Stimulated activated CD8-positive, alpha-beta memory T cell treated with anti-CD3 and anti-CD28 coated beads, Interleukin-4, amount 100 ng/mL, for 48 hours (primary cell): ENCODE measurements around the gene ING3.

ENCODE experiments used
- DNase-seq: peaks from one replicate; pipeline ENCODE4 v3.0.0-alpha.2; 2020

Gene ING3

GRCh38 chr7:120989257-120990220, 39.0 kb downstream of the ING3 start:
- DNase-seq, result no peak

DNA sequence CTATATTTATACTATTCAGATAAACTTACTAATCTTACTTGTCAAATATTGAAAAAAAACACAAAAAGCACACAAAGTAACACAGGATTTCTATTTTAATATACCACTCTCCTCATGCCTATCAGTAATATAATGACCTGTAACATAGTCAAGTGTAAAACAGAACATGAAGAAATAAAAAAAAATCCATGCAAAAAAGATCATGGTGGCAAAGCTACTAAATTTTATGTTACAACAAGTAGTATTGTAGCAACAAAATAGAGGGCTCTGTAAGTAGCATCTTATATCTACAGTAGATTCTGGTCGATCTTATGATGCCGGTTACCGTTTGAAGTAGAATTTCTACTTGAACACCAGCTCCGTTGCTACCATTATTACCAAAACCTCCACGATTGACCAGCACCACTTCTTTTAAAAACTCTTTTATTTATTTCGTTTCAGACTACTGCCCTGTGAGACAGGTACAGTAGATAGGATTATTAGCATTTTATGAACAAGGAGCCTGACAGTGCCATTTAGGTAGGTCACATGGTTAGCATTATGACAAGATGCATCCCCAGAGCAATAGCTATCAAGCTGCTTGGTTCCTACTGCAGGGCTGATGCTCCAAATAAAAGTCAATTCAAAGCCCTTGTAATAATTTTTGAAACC, 40.0 kb downstream of the ING3 start:
- DNase-seq, result no peak

GRCh38 chr7:120991161-120991560, 40.6 kb downstream of the ING3 start:
- DNase-seq, result no peak

- no peak for DNase-seq
Measured at GRCh38 chr7:120991581-120991980, 41.0 kb downstream of the ING3 start.

DNA sequence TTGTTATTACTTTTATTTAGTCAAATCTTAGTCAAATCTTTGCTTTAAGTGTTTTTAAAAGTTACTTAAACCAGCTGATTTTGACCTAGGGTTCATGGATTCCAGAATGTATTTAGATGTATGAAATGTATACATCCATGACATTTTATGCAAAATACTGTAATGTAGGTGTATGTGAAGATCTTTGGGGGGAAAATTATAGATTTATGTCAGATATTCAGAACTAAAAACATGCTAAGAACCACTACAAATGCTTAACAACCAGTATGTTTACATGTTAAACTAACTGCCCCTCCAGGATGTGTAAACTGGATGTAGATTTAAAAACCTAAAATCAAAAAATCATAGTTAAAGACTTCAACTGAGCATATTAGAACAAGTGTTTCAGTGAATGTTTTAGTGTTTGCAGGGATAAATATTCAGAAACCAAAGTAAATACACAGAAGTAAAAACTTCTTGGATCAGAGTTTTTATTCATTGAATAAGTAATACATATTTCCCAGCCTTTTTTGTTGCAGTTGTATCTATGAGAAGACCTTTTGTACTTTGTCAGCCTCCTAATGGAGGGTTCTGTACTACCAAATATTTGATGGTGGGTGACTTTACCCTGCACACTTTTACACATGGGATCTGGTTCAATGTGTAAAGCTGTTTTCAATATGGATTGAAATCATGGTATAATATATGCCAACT, 41.8 kb downstream of the ING3 start:
- DNase-seq, result no peak

- DNase-seq, result no peak
Measured at GRCh38 chr7:120992965-120993494, 42.5 kb downstream of the ING3 start.

DNA sequence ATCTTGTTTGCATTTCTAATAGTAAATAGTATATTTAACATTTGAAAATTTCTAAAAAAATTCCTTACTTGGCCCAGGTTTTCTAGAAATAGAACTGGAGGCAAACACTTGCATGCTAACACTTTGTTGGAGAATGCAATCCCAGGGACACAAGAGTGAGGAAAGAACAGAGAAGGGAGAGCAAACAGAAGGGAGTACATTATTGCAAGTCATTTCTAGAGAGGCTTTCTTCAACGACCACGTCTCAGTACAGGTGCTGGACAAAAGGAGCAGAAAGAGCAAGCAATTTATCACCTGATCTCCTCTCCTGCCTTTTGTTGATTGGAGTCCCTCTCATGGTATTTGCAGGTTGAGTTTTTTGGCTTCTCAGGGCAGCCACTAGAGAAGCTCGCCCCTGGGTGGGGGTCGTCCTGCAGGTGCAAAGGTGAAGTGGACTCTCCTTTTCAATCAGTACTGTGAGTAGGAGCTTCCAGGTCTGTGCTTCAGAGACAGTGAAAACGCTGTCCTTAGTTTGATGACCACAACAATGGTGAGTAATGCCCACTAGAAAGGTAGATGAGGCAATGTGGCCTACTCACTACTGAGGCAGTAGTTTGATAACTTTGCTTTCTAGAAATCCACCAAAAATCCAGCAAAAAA, 43.1 kb downstream of the ING3 start:
- DNase-seq, result no peak

DNA sequence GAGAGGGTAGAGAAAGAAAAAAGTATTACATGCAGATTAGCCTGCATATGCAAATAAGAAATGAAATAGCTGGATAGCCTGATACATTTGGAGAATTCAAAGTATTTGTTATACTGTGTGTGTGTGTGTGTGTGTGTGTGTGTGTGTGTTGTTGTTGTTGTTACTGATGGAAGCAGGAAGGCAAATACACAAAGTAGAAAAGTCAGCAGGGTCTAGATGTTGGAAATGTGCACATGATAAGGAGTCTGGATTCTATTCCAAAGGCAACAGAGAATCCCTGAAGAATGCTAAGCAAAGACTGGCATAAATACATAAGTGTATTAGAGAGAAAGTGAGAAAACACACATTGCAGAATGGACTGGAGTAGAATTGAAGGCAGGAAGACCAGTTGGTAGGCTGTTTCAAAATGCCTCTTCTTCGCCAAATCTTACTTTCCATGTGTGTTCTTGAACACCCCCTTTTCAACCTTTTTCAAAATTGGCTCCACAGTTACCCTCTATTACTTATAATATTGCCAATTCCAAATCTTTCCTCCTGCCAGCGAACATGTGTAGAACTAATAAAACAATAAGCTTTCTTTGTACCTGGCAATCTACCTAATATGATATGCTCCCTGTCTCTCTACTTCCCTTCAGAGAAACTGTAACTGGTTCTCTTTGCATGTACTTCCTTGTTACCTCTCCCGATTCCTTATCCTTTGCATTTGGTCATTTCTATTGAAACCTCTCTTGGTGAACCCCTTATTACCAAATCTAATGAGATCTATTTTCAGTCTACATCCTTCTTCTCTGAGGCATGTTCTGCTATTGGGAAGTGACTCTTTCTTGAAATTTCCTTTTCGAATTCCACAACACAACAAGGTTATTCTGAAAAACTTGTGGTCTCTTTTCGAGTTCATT, 44.2 kb downstream of the ING3 start:
- DNase-seq, result no peak

- DNase-seq, result no peak
Measured at GRCh38 chr7:120995654-120996053, 45.1 kb downstream of the ING3 start.

- no peak for DNase-seq
Measured at GRCh38 chr7:120996333-120996987, 45.9 kb downstream of the ING3 start.

DNA sequence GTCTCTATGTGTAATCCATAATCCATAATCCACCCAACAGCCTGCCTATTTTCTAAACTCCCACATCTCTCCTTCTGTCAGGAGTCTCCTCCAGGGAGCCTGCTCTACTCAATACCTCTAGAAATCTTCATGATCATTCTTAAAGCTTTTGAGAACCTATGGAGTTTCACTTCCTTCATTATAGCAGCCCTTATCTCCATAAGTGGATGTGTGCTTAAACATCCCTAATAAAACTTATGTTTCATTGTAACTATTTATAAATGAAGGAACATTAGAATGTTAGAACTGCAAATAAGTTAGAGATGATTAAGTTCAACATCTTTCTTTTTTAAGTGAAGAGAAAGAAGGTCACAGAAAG, 46.4 kb downstream of the ING3 start:
- DNase-seq, result no peak

GRCh38 chr7:120997882-120998474, 47.4 kb downstream of the ING3 start:
- no peak for DNase-seq

DNA sequence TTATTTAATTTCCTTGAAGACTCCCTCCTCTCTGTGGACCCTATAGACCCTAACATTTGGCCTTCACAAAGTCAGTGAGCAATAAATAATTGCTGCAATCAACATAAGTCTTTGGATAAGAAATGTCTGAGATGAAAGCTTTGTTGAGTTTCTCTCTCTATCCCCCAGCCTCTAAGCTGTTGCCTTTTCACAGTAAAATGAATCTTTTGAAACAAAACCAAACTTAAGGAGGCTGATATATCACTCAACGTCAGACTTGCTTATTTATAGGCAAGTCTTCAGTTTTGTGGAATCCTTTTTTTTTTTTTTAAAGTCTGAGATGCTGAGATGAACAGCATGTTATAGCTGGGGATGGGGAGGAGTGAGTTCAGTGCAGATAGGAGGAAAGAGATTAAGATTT, 47.9 kb downstream of the ING3 start:
- no peak for DNase-seq

DNA sequence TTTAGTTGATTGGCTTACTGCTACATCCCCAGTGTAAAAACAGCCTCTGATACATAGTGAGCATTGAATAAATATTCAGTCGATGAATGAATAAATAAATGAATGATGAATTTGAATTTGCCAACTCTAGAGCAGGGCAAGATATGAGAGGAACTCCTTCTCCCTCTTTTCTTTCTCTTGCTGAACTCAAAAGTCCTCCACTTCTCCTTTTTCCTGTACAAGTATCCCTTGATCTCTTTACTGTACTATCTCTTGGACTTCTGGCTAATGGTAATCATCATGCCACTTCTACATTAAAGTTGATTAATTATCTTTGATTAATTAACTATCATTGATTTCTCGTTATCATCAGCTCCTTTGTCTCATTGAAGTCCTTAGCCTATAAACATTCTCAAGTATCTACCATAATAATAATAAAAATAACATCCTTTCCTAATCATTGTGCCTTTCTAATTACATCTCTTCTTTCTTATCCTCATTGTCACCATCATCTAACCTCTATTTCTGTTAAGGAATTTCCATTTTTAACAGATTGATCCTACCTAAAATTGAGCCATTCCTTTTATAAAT, 48.5 kb downstream of the ING3 start:
- no peak for DNase-seq

DNA sequence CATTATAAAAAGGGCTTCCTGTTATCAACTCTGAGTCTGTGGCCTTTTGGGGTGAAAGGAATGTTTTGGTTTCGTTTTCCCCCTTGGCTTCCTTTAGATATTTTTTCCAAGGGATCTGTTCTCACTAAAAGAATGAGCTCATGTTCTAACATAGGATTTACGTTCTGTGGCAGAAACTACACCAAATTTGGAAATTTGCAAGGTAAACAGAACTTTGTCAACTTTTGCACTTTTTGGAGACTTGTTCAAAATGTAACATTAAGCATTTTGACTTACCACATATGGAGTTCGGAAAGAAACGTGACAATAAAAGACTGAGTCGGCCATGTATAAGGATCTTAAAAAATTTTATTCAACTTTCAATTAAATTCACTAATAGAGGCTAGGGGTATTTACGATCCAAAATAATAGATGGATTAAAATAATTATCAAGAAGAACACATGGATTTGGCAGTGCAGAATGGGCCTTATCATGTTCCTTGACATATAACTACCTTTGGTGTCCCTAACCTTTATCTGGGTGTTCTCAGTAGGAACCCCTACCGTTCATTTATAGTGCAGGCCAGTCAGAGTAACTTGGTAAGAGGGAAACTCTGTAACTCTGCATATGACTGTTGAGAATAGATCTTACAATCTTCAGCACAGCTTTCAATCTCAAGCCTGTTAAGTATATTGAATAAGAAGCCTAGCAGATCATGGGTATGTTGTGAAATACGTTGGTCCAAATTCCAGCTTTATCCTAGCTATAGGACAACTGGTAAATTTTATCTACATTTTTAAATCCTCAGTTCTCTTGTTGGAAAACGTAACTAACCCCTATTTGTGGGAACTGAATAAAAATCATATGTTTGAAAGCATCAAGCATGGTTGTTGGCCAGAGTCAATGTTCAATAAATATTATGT, 49.8 kb downstream of the ING3 start:
- no peak for DNase-seq

DNA sequence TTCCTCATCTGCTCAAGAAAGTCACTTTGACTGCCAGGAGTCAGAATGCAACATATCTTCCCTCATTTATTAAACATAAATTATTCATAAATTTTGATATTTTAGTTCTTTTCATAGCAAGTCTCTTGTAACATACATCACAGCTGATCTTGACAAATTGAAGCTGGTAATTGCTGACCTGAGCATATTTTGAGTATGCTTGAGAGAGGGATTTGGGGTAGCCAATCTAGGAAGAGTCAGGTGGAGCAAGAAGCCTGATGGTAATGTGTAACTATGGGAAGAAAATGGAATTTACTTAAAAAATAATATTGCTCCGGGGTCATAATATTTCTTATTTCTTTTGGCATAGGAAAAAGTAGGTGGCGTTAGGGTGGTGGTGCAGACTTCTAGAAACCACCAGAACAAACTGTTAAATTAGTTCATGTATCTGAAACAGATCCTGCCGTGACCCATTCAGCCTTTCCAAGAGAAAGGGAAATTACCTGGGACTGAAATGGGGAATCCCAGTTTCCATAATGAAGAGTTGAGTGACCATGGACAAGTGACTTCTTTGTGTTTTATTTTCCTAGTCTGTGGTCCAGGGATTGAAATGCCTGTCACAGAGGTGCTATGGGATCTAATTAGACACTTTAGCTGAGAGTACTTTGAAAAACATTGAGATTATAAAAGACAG, 50.8 kb downstream of the ING3 start:
- DNase-seq, result no peak

- DNase-seq, result no peak
Measured at GRCh38 chr7:121002048-121002756, 51.6 kb downstream of the ING3 start.

GRCh38 chr7:121002757-121003200, 52.2 kb downstream of the ING3 start:
- DNase-seq, result no peak
